PC-9 (cell line): Measurements from ENCODE around the gene EIF2S1.

Experiments
- CTCF ChIP-seq: fragments of 200-600 bp; sonication (generic); conservative IDR thresholded peaks from 2 replicates; pipeline ENCODE4 v1.6.1; 2017; ENCODE audit warnings: mixed run types, antibody characterized with exemption, mild to moderate bottlenecking, moderate library complexity
- EZH2 ChIP-seq: fragments of 200-600 bp; sonication (generic); IDR thresholded peaks from 2 replicates; pipeline ENCODE4 v1.8.0; 2017; ENCODE audit warnings: antibody characterized with exemption, low read depth

- TF ChIP-seq CTCF (no peak), EZH2 (no peak)
These were observed 13.2 kb downstream of the EIF2S1 start for GRCh38 chr14:67373347-67373746.
